ENCODE measurements around the gene MT3.
"Not testable (repeated sequence)": the region's sequence is repeated elsewhere in the genome, so short reads cannot be mapped to it uniquely, and the experiment has no call there.

MT3 gene

GRCh38 chr16:56618138-56618537, 28.8 kb downstream of the MT3 start:
- TF ChIP-seq CTCF (IDR thresholded peaks at IDR 0.05; ENCODE audit: low read depth, low read length, poor library complexity, severe bottlenecking), result no peak
- TF ChIP-seq EZH2phosphoT487 (IDR thresholded peaks at IDR 0.05; ENCODE audit: borderline replicate concordance, low read length), result no peak
- Histone ChIP-seq H3K79me2 (ENCODE audit: control insufficient read depth, low read length) (no peaks in the 10 kb centered on the region), H3K9me3 (ENCODE audit: control insufficient read depth, insufficient read depth, low read length) (no peaks in the 10 kb centered on the region), H3K4me1 (ENCODE audit: control insufficient read depth, low read length) (no peaks in the 10 kb centered on the region), H3K36me3 (ENCODE audit: control insufficient read depth, low read length) (no peaks in the 10 kb centered on the region), H3K9me2 (replicated peaks; ENCODE audit: control insufficient read depth, low read length) (no peaks in the 10 kb centered on the region), H3K4me3 (ENCODE audit: low read length) (no peak overlapping the region), H4K20me1 (ENCODE audit: control insufficient read depth, insufficient read depth, low read depth, low read length) (no peaks in the 10 kb centered on the region), H3K27me3 (ENCODE audit: control insufficient read depth, low read length) (peaks cover 22% of the 10 kb centered on the region; the same call in 1 of the 2 replicates), H3F3A (ENCODE audit: control insufficient read depth, insufficient read depth) (no peaks in the 10 kb centered on the region), H3K4me2 (ENCODE audit: low read length) (no peak overlapping the region), H3K27ac (ENCODE audit: low read depth, low read length) (no peak overlapping the region)

GRCh38 chr16:56620339-56620897, 31.1 kb downstream of the MT3 start:
- Histone ChIP-seq H3K9me3 (ENCODE audit: control insufficient read depth, insufficient read depth, low read length) (no peaks in the 10 kb centered on the region), H3K79me2 (ENCODE audit: control insufficient read depth, low read length) (no peaks in the 10 kb centered on the region), H3K9me2 (replicated peaks; ENCODE audit: control insufficient read depth, low read length) (no peaks in the 10 kb centered on the region), H3K27ac (ENCODE audit: low read depth, low read length) (no peak overlapping the region), H3K36me3 (ENCODE audit: control insufficient read depth, low read length) (no peaks in the 10 kb centered on the region), H3K4me1 (ENCODE audit: control insufficient read depth, low read length) (no peaks in the 10 kb centered on the region), H3F3A (ENCODE audit: control insufficient read depth, insufficient read depth) (no peaks in the 10 kb centered on the region), H3K4me2 (ENCODE audit: low read length) (no peak overlapping the region), H3K27me3 (ENCODE audit: control insufficient read depth, low read length) (peaks cover 20% of the 10 kb centered on the region; the same call in 1 of the 2 replicates), H4K20me1 (ENCODE audit: control insufficient read depth, insufficient read depth, low read depth, low read length) (no peaks in the 10 kb centered on the region), H3K4me3 (ENCODE audit: low read length) (no peak overlapping the region)
- TF ChIP-seq EZH2phosphoT487 (IDR thresholded peaks at IDR 0.05; ENCODE audit: borderline replicate concordance, low read length), result no peak
- TF ChIP-seq CTCF (IDR thresholded peaks at IDR 0.05; ENCODE audit: low read depth, low read length, poor library complexity, severe bottlenecking), result no peak

GRCh38 chr16:56621665-56622445, 32.5 kb downstream of the MT3 start:
- H3K27me3 ChIP-seq (ENCODE audit: control insufficient read depth, low read length), result peaks cover 28% of the 10 kb centered on the region
- H3K9me3 ChIP-seq (ENCODE audit: control insufficient read depth, insufficient read depth, low read length); H3F3A ChIP-seq (ENCODE audit: control insufficient read depth, insufficient read depth); H3K79me2 ChIP-seq (ENCODE audit: control insufficient read depth, low read length); H3K36me3 ChIP-seq (ENCODE audit: control insufficient read depth, low read length); H3K4me1 ChIP-seq (ENCODE audit: control insufficient read depth, low read length); H3K9me2 ChIP-seq (replicated peaks; ENCODE audit: control insufficient read depth, low read length); H3K4me3 ChIP-seq (ENCODE audit: low read length); H3K4me2 ChIP-seq (ENCODE audit: low read length); H4K20me1 ChIP-seq (ENCODE audit: control insufficient read depth, insufficient read depth, low read depth, low read length); H3K27ac ChIP-seq (ENCODE audit: low read depth, low read length): not testable (repeated sequence)

- not testable (repeated sequence) for H3K27ac ChIP-seq (ENCODE audit: low read depth, low read length); H3K9me2 ChIP-seq (replicated peaks; ENCODE audit: control insufficient read depth, low read length); H3F3A ChIP-seq (ENCODE audit: control insufficient read depth, insufficient read depth); H4K20me1 ChIP-seq (ENCODE audit: control insufficient read depth, insufficient read depth, low read depth, low read length); H3K79me2 ChIP-seq (ENCODE audit: control insufficient read depth, low read length); H3K36me3 ChIP-seq (ENCODE audit: control insufficient read depth, low read length); H3K4me1 ChIP-seq (ENCODE audit: control insufficient read depth, low read length); H3K9me3 ChIP-seq (ENCODE audit: control insufficient read depth, insufficient read depth, low read length); H3K4me3 ChIP-seq (ENCODE audit: low read length); H3K4me2 ChIP-seq (ENCODE audit: low read length)
- peaks cover 18% of the 10 kb centered on the region for H3K27me3 ChIP-seq (ENCODE audit: control insufficient read depth, low read length)
Measured at GRCh38 chr16:56623184-56623583, 33.9 kb downstream of the MT3 start.

Data from DOHH2 (cell line).